22Rv1 (cell line): ENCODE data around the gene TLX1.

Source experiments
- ZFX ChIP-seq: fragments of 450-650 bp; IDR thresholded peaks from 2 replicates; pipeline ENCODE4 v1.6.1; 2017; ENCODE audit warnings: antibody characterized with exemption, borderline replicate concordance
- TF ChIP-seq, protein P1 (sequence below): fragments of 450-650 bp; IDR thresholded peaks from 2 replicates; pipeline ENCODE4 v1.5.1; 2017; ENCODE audit warnings: mild to moderate bottlenecking

DNA sequence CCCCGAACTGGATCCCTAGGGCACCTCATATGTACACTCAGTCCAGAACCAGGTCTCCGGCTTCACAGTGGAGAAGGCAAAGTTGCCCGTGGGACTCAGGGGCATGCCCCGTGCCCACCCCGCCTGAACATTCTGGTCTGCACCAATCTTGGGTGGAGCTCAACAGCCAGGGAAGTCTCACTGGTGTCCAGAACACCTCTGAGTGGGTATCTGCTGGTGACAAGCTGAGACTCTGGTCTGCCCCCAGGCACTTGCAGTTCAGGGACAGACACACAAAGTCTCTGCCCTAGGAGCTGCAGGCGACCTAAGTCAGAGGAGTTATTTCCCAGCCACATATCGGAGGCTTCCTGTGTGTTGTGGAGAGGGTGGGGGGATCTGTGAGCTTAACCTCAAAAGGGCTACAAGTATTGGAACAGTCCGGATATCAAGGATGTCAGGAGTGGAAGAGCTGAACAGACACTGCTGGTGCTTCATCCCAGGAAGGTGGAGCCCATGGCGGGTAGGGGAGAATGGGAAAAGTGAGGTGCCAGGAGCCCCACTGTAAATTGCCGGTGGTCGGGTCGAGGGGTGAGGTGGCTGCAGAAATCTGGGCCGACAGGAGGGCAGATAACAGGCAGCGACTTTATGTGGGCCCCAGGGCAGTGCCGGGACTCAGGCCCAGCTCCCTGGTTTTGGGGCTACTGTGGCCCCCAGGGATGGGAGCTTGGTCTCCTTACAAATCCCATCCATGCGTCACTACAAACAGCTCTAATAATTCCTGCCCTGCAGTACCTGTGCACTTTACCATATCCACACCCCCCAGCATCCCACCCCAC lies 8.6 kb upstream of the TLX1 start:
- TF ChIP-seq, protein P1, sequence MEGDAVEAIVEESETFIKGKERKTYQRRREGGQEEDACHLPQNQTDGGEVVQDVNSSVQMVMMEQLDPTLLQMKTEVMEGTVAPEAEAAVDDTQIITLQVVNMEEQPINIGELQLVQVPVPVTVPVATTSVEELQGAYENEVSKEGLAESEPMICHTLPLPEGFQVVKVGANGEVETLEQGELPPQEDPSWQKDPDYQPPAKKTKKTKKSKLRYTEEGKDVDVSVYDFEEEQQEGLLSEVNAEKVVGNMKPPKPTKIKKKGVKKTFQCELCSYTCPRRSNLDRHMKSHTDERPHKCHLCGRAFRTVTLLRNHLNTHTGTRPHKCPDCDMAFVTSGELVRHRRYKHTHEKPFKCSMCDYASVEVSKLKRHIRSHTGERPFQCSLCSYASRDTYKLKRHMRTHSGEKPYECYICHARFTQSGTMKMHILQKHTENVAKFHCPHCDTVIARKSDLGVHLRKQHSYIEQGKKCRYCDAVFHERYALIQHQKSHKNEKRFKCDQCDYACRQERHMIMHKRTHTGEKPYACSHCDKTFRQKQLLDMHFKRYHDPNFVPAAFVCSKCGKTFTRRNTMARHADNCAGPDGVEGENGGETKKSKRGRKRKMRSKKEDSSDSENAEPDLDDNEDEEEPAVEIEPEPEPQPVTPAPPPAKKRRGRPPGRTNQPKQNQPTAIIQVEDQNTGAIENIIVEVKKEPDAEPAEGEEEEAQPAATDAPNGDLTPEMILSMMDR, result no peak
- no peak for TF ChIP-seq ZFX
